Upper lobe of left lung (tissue), 4 donors: ENCODE data around the gene AGAP1.

Experiments
- POLR2A ChIP-seq, 4 donors: fragments of 450-650 bp; IDR thresholded peaks; one replicate each; pipeline ENCODE4 v1.5.1; 2016 to 2017; ENCODE audit warnings: antibody characterized with exemption in 4 of 4, mild to moderate bottlenecking in 2 of 4
- TF ChIP-seq, protein P1 (sequence below), 6 experiments: fragments of 450-650 bp in 4 of 6; fragments of 200-600 bp in 2 of 6; sonication (generic) in 2 of 6; IDR thresholded peaks; one replicate each; pipeline ENCODE4 v1.5.1; 2016 to 2019; ENCODE audit warnings: antibody characterized with exemption in 6 of 6

DNA sequence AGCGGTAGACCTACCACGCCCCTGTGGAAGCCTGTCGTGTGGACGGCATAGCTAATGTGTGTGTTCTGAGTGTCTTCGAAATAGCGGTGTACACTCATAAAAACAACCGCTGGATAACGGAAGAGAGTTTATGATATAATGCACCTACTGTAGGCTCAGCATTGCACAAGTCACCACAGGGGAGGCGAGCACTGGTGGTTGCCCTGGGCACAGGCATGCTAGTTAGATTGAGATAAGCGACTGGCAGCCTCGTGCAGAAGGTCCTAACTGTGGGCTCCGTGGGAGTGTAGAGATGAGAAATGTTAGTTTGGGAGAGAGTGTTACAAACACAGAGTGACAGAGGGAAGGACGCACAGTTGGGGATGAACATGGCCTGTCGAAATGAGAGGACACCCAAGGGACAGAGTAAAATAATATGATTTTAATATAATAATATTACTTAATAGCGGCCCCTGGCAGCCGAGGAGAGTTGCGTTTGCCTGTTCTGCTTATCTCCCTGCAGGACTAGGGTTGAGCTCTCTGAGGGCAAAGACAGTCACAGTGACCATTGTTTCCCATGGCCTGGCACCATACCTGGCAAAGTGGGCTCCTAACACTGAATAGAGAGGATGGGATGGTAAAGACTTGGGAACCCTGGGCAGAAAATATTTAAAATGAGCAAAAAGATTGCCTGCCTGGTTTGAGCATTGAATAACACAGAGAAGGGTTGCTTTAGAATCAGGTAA, 470.2 kb downstream of the AGAP1 start:
- TF ChIP-seq, protein P1, sequence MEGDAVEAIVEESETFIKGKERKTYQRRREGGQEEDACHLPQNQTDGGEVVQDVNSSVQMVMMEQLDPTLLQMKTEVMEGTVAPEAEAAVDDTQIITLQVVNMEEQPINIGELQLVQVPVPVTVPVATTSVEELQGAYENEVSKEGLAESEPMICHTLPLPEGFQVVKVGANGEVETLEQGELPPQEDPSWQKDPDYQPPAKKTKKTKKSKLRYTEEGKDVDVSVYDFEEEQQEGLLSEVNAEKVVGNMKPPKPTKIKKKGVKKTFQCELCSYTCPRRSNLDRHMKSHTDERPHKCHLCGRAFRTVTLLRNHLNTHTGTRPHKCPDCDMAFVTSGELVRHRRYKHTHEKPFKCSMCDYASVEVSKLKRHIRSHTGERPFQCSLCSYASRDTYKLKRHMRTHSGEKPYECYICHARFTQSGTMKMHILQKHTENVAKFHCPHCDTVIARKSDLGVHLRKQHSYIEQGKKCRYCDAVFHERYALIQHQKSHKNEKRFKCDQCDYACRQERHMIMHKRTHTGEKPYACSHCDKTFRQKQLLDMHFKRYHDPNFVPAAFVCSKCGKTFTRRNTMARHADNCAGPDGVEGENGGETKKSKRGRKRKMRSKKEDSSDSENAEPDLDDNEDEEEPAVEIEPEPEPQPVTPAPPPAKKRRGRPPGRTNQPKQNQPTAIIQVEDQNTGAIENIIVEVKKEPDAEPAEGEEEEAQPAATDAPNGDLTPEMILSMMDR (IDR thresholded peaks at IDR 0.05) = no peak
- no peak for TF ChIP-seq POLR2A (IDR thresholded peaks at IDR 0.05)
